Hepatocyte (in vitro differentiated cells): ENCODE measurements around the gene RTN4IP1.

ENCODE experiments used
- CTCF ChIP-seq: fragments of 200-600 bp; sonication (generic); IDR thresholded peaks from 2 replicates; pipeline ENCODE4 v1.5.1; 2016; ENCODE audit warnings: antibody characterized with exemption, mild to moderate bottlenecking; ENCODE audit not compliant: poor library complexity
- EZH2 ChIP-seq: fragments of 200-600 bp; sonication (generic); IDR thresholded peaks from 2 replicates; pipeline ENCODE4 v1.6.1; 2016; ENCODE audit warnings: antibody characterized with exemption, mild to moderate bottlenecking, borderline replicate concordance
- EZH2phosphoT487 ChIP-seq: fragments of 200-600 bp; sonication (generic); IDR thresholded peaks from one replicate; pipeline ENCODE4 v1.6.1; 2018; ENCODE audit warnings: antibody characterized with exemption, mild to moderate bottlenecking, low read depth, moderate library complexity; ENCODE audit not compliant: unreplicated experiment, severe bottlenecking

- no peak for TF ChIP-seq EZH2
- TF ChIP-seq CTCF, result no peak
- TF ChIP-seq EZH2phosphoT487, result no peak
Observed at GRCh38 chr6:106612671-106613416, 16.5 kb downstream of the RTN4IP1 start.
